ENCODE results near the gene PRDX2.
"Not testable (repeated sequence)": the region's sequence is repeated elsewhere in the genome, so short reads cannot be mapped to it uniquely, and the experiment has no call there.

PRDX2 gene

DNA sequence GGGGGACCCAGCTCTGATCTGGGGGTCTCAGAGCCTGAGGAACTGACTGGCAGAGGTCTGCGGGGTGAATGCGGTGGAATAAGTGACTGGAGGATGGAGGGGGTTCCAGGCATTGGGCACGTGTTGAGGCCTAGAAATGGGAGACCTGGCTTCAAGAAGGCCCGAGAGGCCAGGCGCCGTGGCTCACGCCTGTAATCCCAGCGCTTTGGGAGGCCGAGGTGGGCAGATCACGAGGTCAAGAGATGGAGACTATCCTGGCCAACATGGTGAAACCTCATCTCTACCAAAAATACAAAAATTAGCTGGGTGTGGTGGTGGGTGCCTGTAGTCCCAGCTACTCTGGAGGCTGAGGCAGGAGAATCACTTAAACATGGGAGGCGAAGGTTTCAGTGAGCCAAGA, 16.2 kb upstream of the PRDX2 start:
- not testable (repeated sequence) for H3K4me1 ChIP-seq (ENCODE audit: control insufficient read depth, insufficient read depth, low read length); H3K9me3 ChIP-seq (ENCODE audit: control insufficient read depth, insufficient read depth, low read depth, low read length); H3K27me3 ChIP-seq (ENCODE audit: control insufficient read depth, insufficient read depth, low read length); H3K4me3 ChIP-seq (ENCODE audit: low read depth, low read length); H3K27ac ChIP-seq (ENCODE audit: low read depth, low read length); H3K9ac ChIP-seq (ENCODE audit: low read length)
- peaks cover 20% of the 10 kb centered on the region for H3K36me3 ChIP-seq (ENCODE audit: control insufficient read depth, insufficient read depth, low read length)

- H3K4me1 ChIP-seq (ENCODE audit: control insufficient read depth, insufficient read depth, low read length); H3K4me3 ChIP-seq (ENCODE audit: low read depth, low read length); H3K27ac ChIP-seq (ENCODE audit: low read depth, low read length); H3K9me3 ChIP-seq (ENCODE audit: control insufficient read depth, insufficient read depth, low read depth, low read length); H3K9ac ChIP-seq (ENCODE audit: low read length); H3K27me3 ChIP-seq (ENCODE audit: control insufficient read depth, insufficient read depth, low read length): not testable (repeated sequence)
- H3K36me3 ChIP-seq (ENCODE audit: control insufficient read depth, insufficient read depth, low read length), result peaks cover 24% of the 10 kb centered on the region
These were observed 15.6 kb upstream of the PRDX2 start for GRCh38 chr19:12817188-12817587.

GRCh38 chr19:12815088-12815487, 13.5 kb upstream of the PRDX2 start:
- Histone ChIP-seq H3K36me3 (ENCODE audit: control insufficient read depth, insufficient read depth, low read length) (peaks cover 39% of the 10 kb centered on the region), H3K9me3 (ENCODE audit: control insufficient read depth, insufficient read depth, low read depth, low read length) (no peaks in the 10 kb centered on the region), H3K4me1 (ENCODE audit: control insufficient read depth, insufficient read depth, low read length) (no peaks in the 10 kb centered on the region)

GRCh38 chr19:12806242-12807081, 4.9 kb upstream of the PRDX2 start, which contains the start of gene RNASEH2A:
Gene RNASEH2A (plus strand): TSS chr19:12806584. CDS start chr19:12806674, 90 bp downstream.
- Histone ChIP-seq H3K27ac (ENCODE audit: low read depth, low read length) (peak within 1 kb of the TSS; percentile 44; the same call in 1 of the 2 replicates), H3K4me3 (ENCODE audit: low read depth, low read length) (peak within 1 kb of the TSS; percentile 85), H3K27me3 (ENCODE audit: control insufficient read depth, insufficient read depth, low read length) (peaks cover 6% of the 10 kb centered on the region), H3K9ac (ENCODE audit: low read length) (peak within 1 kb of the TSS; percentile 86), H3K9me3 (ENCODE audit: control insufficient read depth, insufficient read depth, low read depth, low read length) (no peaks in the 10 kb centered on the region), H3K36me3 (ENCODE audit: control insufficient read depth, insufficient read depth, low read length) (peaks cover 32% of the 10 kb centered on the region), H3K4me1 (ENCODE audit: control insufficient read depth, insufficient read depth, low read length) (peaks cover 10% of the 10 kb centered on the region)

More at GRCh38 chr19:12815088-12815487, 13.5 kb upstream of the PRDX2 start:
- H3K27ac ChIP-seq (ENCODE audit: low read depth, low read length), result no peak overlapping the region
- H3K4me3 ChIP-seq (ENCODE audit: low read depth, low read length), result no peak overlapping the region
- H3K27me3 ChIP-seq (ENCODE audit: control insufficient read depth, insufficient read depth, low read length), result no peaks in the 10 kb centered on the region
- H3K9ac ChIP-seq (ENCODE audit: low read length), result no peak overlapping the region

DNA sequence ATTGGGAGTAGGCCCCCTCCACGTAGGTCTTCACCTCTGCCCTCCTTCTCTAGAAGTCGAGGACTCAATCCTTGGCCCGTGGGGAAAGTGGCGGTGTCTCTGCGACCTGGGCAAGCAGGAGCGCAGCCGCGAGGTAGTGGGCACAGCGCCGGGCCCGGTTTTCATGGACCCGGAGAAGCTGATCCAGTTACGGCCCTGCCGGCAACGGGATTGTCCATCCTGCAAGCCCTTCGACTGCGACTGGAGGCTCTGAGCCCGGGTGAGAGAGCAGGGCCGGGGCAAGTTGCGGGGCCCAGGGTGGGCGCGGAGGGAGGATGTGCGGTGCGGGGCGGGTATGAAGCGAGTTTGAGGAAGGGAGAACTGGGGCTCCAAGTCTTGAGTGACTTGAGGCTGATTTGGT, 2.5 kb upstream of the PRDX2 start:
- no peak overlapping the region for H3K27ac ChIP-seq (ENCODE audit: low read depth, low read length)
- peaks cover 17% of the 10 kb centered on the region for H3K4me1 ChIP-seq (ENCODE audit: control insufficient read depth, insufficient read depth, low read length)
- H3K4me3 ChIP-seq (ENCODE audit: low read depth, low read length), result no peak overlapping the region
- no peaks in the 10 kb centered on the region for H3K9me3 ChIP-seq (ENCODE audit: control insufficient read depth, insufficient read depth, low read depth, low read length)
- peaks cover 6% of the 10 kb centered on the region for H3K27me3 ChIP-seq (ENCODE audit: control insufficient read depth, insufficient read depth, low read length)
- H3K9ac ChIP-seq (ENCODE audit: low read length), result no peak overlapping the region
- H3K36me3 ChIP-seq (ENCODE audit: control insufficient read depth, insufficient read depth, low read length), result peaks cover 32% of the 10 kb centered on the region

DNA sequence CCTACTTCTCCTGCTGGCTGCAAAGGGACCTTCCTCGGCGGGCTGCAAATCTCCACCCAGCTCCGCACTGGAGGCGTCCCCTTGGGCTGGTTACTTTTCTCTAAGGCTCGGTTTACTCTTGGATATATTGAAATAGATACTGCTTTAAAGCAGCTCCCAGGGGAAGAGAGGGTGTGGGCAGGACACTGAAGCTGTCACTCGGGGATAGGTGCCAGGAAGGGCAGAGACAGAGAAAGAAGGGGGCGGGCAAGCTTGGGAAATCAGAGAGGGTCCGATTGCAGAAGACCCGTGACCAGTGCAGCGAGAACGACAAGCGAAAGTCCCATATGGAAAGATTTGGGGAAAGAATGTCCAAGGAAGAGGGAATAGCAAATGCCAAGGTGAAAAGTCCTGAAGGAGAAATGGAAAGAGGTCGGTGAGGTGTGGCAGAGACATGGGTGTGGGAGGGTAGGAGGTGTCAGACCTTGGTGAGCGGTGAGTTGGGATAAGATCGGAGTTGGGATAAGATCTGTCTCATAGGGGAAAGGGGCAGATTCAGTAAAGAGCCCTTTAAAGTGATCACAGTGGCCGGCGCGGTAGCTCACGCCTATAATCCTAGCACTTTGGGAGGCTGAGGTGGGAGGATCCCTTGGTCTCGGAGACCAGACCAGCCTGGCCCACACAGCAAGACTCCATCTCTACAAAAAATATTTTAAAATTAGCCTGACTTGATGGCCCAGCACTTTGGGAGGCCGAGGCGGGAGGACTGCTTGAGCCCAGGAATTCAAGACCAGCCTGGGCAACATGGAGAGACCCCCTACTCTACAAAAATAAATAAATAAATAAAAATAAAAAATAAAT, 887 bp upstream of the PRDX2 start:
- peaks cover 27% of the 10 kb centered on the region for H3K36me3 ChIP-seq (ENCODE audit: control insufficient read depth, insufficient read depth, low read length)
- H3K4me3 ChIP-seq (ENCODE audit: low read depth, low read length), result peak overlapping the region; percentile 96
- H3K9me3 ChIP-seq (ENCODE audit: control insufficient read depth, insufficient read depth, low read depth, low read length), result no peaks in the 10 kb centered on the region
- no peak overlapping the region for H3K27ac ChIP-seq (ENCODE audit: low read depth, low read length)
- H3K4me1 ChIP-seq (ENCODE audit: control insufficient read depth, insufficient read depth, low read length), result peaks cover 17% of the 10 kb centered on the region
- H3K27me3 ChIP-seq (ENCODE audit: control insufficient read depth, insufficient read depth, low read length), result peaks cover 6% of the 10 kb centered on the region
- H3K9ac ChIP-seq (ENCODE audit: low read length), result peak overlapping the region; percentile 91

DNA sequence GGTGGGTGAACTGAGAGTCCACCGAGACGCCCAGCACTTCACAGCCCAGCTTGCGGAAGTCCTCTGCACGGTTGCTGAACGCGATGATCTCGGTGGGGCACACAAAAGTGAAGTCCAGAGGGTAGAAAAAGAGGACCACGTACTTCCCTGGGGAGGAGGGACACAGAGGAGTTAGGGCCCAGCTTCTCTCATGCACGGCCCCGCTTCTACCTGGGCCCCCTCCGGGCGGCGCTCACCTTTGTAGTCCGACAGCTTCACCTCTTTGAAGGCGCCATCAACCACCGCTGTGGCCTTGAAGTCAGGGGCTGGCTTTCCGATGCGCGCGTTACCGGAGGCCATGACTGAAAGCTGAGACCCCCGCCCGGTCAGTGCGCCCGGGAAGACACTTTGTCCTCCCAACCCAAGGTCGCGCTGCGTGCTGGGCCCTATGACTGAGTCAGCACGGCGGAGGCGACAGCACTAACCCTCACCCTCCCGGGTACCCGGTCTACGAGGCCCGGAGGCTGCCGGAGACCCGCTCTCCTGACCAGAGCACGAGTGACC, 606 bp downstream of the PRDX2 start:
- H3K27ac ChIP-seq (ENCODE audit: low read depth, low read length), result peak overlapping the region; percentile 70; the same call in 1 of the 2 replicates
- H3K9ac ChIP-seq (ENCODE audit: low read length), result peak overlapping the region; percentile 91
- H3K4me3 ChIP-seq (ENCODE audit: low read depth, low read length), result peak overlapping the region; percentile 96
- H3K9me3 ChIP-seq (ENCODE audit: control insufficient read depth, insufficient read depth, low read depth, low read length), result no peaks in the 10 kb centered on the region
- H3K36me3 ChIP-seq (ENCODE audit: control insufficient read depth, insufficient read depth, low read length), result peaks cover 23% of the 10 kb centered on the region
- peaks cover 13% of the 10 kb centered on the region for H3K4me1 ChIP-seq (ENCODE audit: control insufficient read depth, insufficient read depth, low read length)
- H3K27me3 ChIP-seq (ENCODE audit: control insufficient read depth, insufficient read depth, low read length), result peaks cover 6% of the 10 kb centered on the region

DNA sequence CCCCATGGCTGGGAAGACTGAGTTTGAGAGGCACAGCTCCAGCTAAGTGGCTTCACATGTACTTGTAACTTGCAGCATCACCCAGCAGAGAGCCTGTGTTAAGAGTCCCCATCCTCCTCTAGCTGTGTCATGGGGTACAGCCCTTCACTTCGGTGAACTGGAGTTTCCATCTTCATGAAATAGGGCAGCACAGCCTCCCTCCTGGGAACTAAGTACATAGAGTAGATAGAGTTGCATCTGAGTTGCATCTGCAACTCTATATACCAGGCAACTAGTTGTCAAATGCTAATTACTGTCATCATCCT, 1.2 kb downstream of the PRDX2 start:
- peaks cover 15% of the 10 kb centered on the region for H3K4me1 ChIP-seq (ENCODE audit: control insufficient read depth, insufficient read depth, low read length)
- H3K27me3 ChIP-seq (ENCODE audit: control insufficient read depth, insufficient read depth, low read length), result peaks cover 6% of the 10 kb centered on the region
- peak overlapping the region; percentile 96 for H3K4me3 ChIP-seq (ENCODE audit: low read depth, low read length)
- H3K9me3 ChIP-seq (ENCODE audit: control insufficient read depth, insufficient read depth, low read depth, low read length), result no peaks in the 10 kb centered on the region
- H3K27ac ChIP-seq (ENCODE audit: low read depth, low read length), result no peak overlapping the region
- H3K9ac ChIP-seq (ENCODE audit: low read length), result no peak overlapping the region
- peaks cover 23% of the 10 kb centered on the region for H3K36me3 ChIP-seq (ENCODE audit: control insufficient read depth, insufficient read depth, low read length)

DNA sequence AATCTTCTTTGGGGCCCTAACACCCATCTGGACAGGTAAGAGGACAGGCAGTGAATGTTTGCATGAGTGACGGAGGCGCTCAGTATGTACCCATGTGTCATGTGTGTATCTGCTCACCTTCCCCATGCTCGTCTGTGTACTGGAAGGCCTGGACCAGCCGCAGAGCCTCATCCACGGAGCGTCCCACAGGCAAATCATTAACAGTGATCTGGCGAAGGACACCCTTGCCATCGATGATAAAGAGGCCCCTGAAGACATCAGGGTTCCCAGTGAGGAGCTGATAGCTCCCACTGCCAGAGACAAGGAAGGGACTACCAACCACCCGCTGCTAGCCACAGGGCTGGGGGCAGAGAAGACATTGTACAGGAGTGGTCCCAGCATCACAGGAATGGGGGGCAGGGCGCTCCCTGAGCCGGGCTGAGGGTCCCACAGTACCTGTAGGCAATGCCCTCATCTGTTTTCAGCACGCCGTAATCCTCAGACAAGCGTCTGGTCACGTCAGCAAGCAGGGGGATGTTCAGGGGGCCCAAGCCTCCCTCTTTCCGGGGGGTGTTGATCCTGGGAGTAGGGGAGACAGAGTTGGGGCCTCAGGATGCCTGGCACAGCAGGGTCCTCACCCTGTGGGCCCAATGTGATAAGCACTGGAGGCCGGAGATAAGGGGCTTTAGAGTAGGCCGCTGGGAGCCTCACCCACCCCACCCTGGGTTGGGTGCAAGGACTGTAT, 1.7 kb downstream of the PRDX2 start:
- Histone ChIP-seq H3K9me3 (ENCODE audit: control insufficient read depth, insufficient read depth, low read depth, low read length) (no peaks in the 10 kb centered on the region), H3K9ac (ENCODE audit: low read length) (no peak overlapping the region), H3K36me3 (ENCODE audit: control insufficient read depth, insufficient read depth, low read length) (peaks cover 23% of the 10 kb centered on the region), H3K27ac (ENCODE audit: low read depth, low read length) (no peak overlapping the region), H3K4me3 (ENCODE audit: low read depth, low read length) (peak overlapping the region; percentile 96; the same call in 1 of the 2 replicates), H3K27me3 (ENCODE audit: control insufficient read depth, insufficient read depth, low read length) (peaks cover 6% of the 10 kb centered on the region), H3K4me1 (ENCODE audit: control insufficient read depth, insufficient read depth, low read length) (peaks cover 15% of the 10 kb centered on the region)

DNA sequence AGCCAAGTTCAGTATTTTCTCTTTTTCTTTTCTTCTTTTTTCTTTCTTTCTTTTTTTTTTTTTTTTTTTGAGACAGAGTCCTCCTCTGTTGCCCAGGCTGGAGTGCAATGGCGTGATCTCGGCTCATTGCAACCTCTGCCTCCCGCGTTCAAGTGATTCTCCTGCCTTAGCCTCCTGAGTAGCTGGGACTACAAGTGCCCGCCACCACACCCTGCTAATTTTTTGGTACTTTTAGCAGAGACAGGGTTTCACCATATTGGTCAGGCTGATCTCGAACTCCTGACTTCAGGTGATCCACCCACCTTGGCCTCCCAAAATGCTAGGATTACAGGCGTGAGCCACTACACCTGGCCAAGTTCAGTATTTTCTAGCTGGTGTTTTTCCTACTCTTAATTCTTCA, 4.0 kb downstream of the PRDX2 start:
- H3K4me3 ChIP-seq (ENCODE audit: low read depth, low read length); H3K9me3 ChIP-seq (ENCODE audit: control insufficient read depth, insufficient read depth, low read depth, low read length); H3K9ac ChIP-seq (ENCODE audit: low read length); H3K27me3 ChIP-seq (ENCODE audit: control insufficient read depth, insufficient read depth, low read length); H3K27ac ChIP-seq (ENCODE audit: low read depth, low read length): not testable (repeated sequence)
- H3K36me3 ChIP-seq (ENCODE audit: control insufficient read depth, insufficient read depth, low read length), result peaks cover 23% of the 10 kb centered on the region
- H3K4me1 ChIP-seq (ENCODE audit: control insufficient read depth, insufficient read depth, low read length), result peaks cover 20% of the 10 kb centered on the region
